ENCODE results near the gene LSM14A.

DNA sequence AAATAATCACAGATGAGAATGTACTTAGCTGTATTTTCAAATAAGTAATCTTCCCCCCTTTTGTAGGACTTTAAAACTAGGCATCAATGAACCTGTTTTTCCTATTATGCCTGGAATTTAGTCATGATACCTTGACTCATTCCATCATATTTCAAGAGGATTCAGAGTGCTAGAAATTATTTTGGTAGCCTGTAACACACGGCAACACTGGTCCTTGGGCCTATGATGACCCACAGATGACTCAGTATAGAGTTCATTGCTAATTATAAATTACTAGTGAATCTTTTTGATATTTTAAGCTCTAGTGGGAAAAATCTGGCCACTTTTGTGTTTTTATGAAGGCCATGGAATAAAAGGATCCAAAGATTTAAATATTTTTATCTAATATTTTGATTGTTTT lies 56.0 kb downstream of the LSM14A start:
- TF ChIP-seq, protein P1, sequence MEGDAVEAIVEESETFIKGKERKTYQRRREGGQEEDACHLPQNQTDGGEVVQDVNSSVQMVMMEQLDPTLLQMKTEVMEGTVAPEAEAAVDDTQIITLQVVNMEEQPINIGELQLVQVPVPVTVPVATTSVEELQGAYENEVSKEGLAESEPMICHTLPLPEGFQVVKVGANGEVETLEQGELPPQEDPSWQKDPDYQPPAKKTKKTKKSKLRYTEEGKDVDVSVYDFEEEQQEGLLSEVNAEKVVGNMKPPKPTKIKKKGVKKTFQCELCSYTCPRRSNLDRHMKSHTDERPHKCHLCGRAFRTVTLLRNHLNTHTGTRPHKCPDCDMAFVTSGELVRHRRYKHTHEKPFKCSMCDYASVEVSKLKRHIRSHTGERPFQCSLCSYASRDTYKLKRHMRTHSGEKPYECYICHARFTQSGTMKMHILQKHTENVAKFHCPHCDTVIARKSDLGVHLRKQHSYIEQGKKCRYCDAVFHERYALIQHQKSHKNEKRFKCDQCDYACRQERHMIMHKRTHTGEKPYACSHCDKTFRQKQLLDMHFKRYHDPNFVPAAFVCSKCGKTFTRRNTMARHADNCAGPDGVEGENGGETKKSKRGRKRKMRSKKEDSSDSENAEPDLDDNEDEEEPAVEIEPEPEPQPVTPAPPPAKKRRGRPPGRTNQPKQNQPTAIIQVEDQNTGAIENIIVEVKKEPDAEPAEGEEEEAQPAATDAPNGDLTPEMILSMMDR (IDR thresholded peaks at IDR 0.05; ENCODE audit: low read length), result no peak
- no peak for TF ChIP-seq EZH2 (optimal IDR thresholded peaks at IDR 0.05; ENCODE audit: low read depth, low read length)

All from MM.1S (cell line).